Fibroblast of lung (primary cell): ENCODE measurements around the gene LRMDA. TPM values are rescaled to one million over a fixed set of nuclear protein-coding genes. Genes with fewer than 3 reads are reported as not detected.

Experiments used
- DNase-seq, 2 donors: peaks; one replicate each; pipeline versions ENCODE4 v3.0.0 to v3.0.0-alpha.2; 2010; ENCODE audit warnings: low read depth in 2 of 2
- H2AFZ ChIP-seq: 2 replicates; pipeline ENCODE4 v1.5.1; 2012; ENCODE audit warnings: low read length, control low read depth, inconsistent platforms
- H3K27ac ChIP-seq: 2 replicates; pipeline ENCODE4 v1.5.1; 2011; ENCODE audit warnings: low read length, control low read depth; ENCODE audit not compliant: insufficient read depth
- H3K27me3 ChIP-seq: 2 replicates; pipeline ENCODE4 v1.5.1; 2011; ENCODE audit warnings: mild to moderate bottlenecking, low read length; ENCODE audit not compliant: control insufficient read depth, insufficient read depth
- H3K36me3 ChIP-seq: 2 replicates; pipeline ENCODE4 v1.5.1; 2011; ENCODE audit warnings: low read length; ENCODE audit not compliant: control insufficient read depth, insufficient read depth
- H3K4me1 ChIP-seq: 2 replicates; pipeline ENCODE4 v1.5.1; 2011; ENCODE audit warnings: low read length; ENCODE audit not compliant: control insufficient read depth, insufficient read depth; ENCODE audit errors: extremely low read depth
- H3K4me2 ChIP-seq: 2 replicates; pipeline ENCODE4 v1.5.1; 2011; ENCODE audit warnings: low read length, control low read depth; ENCODE audit not compliant: insufficient read depth; ENCODE audit errors: extremely low read depth
- H3K4me3 ChIP-seq, 4 experiments: fragments of 200-600 bp in 1 of 4; sonication (generic) in 1 of 4; replicated peaks in 1 of 4; 2 replicates each; pipeline ENCODE4 v1.5.1; 2011 to 2016; ENCODE audit warnings: low read length in 4 of 4, low read depth in 3 of 4, mild to moderate bottlenecking in 3 of 4, control low read depth in 2 of 4, inconsistent platforms in 1 of 4, mixed read lengths in 1 of 4; ENCODE audit not compliant: insufficient read depth in 1 of 4; ENCODE audit errors: control extremely low read depth in 1 of 4
- H3K79me2 ChIP-seq: 2 replicates; pipeline ENCODE4 v1.5.1; 2012; ENCODE audit warnings: mild to moderate bottlenecking, low read length, inconsistent platforms; ENCODE audit not compliant: control insufficient read depth, insufficient read depth
- H3K9ac ChIP-seq: 2 replicates; pipeline ENCODE4 v1.5.1; 2011; ENCODE audit warnings: mild to moderate bottlenecking, low read length, control low read depth; ENCODE audit not compliant: insufficient read depth
- H3K9me3 ChIP-seq: 2 replicates; pipeline ENCODE4 v1.5.1; 2012; ENCODE audit warnings: low read depth, low read length; ENCODE audit not compliant: control insufficient read depth, insufficient read depth
- H4K20me1 ChIP-seq: 2 replicates; pipeline ENCODE4 v1.5.1; 2011; ENCODE audit warnings: low read length; ENCODE audit not compliant: control insufficient read depth, insufficient read depth; ENCODE audit errors: extremely low read depth
- EZH2 ChIP-seq: IDR thresholded peaks from 2 replicates; pipeline ENCODE4 v1.5.1; 2012; ENCODE audit warnings: low read length, control low read depth, mild to moderate bottlenecking; ENCODE audit errors: missing control alignments
- polyA plus RNA-seq, 2 donors: library from polyadenylated mRNA; depleted of rRNA in 1 of 2; stranded (reverse) in 1 of 2; unstranded in 1 of 2; fragments of >200 nt; gene quantifications; 2 replicates each; pipeline ENCODE4 v1.2.1, GENCODE V29; 2011 to 2012; ENCODE audit warnings: missing spikeins in 1 of 2
- total RNA-seq: library from RNA; depleted of rRNA; stranded (reverse); fragments of >200 nt; gene quantifications from 2 replicates; pipeline ENCODE4 v1.2.1, GENCODE V29; 2014
- TF ChIP-seq, protein P1 (sequence below), 2 donors: IDR thresholded peaks in 1 of 2; conservative IDR thresholded peaks in 1 of 2; 1 replicate in 1 of 2; 2 replicates in 1 of 2; pipeline ENCODE4 v1.5.1; 2011 to 2012; ENCODE audit warnings: low read length in 2 of 2, control low read depth in 1 of 2, inconsistent platforms in 1 of 2, low read depth in 1 of 2, mild to moderate bottlenecking in 1 of 2

Gene LRMDA
- total and polyA plus RNA-seq, 2 donors (not counting 1 experiment from before 2014, with no cell fraction given), result 1.7 to 2.0 TPM

DNA sequence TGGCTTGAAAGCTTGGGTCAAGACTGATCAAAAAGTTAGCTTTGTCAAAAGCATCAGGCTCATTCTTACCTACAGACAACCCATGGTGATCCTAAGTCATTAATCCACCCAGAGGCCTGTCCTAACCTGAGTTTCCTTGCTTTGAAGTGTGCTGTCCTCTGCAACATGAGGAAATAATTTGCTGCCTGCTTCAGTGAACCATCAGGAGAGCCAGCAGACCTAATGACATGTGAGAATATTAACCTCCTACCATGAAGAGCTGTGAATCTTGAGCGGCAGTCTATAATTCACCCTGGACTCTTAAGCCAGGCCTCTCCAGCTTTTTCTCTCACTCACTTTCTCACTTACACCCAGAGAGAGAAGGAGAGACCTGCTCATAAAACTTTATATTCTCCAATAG lies 590.0 kb downstream of the LRMDA start:
- H2AFZ ChIP-seq, result no peak overlapping the region
- H3K4me1 ChIP-seq, result no peaks in the 10 kb centered on the region
- no peak overlapping the region for H3K4me2 ChIP-seq
- no peaks in the 10 kb centered on the region for H3K36me3 ChIP-seq
- TF ChIP-seq, protein P1, sequence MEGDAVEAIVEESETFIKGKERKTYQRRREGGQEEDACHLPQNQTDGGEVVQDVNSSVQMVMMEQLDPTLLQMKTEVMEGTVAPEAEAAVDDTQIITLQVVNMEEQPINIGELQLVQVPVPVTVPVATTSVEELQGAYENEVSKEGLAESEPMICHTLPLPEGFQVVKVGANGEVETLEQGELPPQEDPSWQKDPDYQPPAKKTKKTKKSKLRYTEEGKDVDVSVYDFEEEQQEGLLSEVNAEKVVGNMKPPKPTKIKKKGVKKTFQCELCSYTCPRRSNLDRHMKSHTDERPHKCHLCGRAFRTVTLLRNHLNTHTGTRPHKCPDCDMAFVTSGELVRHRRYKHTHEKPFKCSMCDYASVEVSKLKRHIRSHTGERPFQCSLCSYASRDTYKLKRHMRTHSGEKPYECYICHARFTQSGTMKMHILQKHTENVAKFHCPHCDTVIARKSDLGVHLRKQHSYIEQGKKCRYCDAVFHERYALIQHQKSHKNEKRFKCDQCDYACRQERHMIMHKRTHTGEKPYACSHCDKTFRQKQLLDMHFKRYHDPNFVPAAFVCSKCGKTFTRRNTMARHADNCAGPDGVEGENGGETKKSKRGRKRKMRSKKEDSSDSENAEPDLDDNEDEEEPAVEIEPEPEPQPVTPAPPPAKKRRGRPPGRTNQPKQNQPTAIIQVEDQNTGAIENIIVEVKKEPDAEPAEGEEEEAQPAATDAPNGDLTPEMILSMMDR (conservative IDR thresholded peaks at IDR 0.05 in 1 of 2, IDR thresholded peaks at IDR 0.05 in 1 of 2; ENCODE audit: low read depth in 1 of 2, low read length in 2 of 2), result no peak
- no peak for TF ChIP-seq EZH2
- H3K27me3 ChIP-seq, result no peaks in the 10 kb centered on the region
- no peak overlapping the region for H3K27ac ChIP-seq
- H4K20me1 ChIP-seq, result no peaks in the 10 kb centered on the region
- no peak overlapping the region for H3K4me3 ChIP-seq
- no peaks in the 10 kb centered on the region for H3K79me2 ChIP-seq
- no peaks in the 10 kb centered on the region for H3K9me3 ChIP-seq
- DNase-seq, result no peak
- no peak overlapping the region for H3K9ac ChIP-seq

DNA sequence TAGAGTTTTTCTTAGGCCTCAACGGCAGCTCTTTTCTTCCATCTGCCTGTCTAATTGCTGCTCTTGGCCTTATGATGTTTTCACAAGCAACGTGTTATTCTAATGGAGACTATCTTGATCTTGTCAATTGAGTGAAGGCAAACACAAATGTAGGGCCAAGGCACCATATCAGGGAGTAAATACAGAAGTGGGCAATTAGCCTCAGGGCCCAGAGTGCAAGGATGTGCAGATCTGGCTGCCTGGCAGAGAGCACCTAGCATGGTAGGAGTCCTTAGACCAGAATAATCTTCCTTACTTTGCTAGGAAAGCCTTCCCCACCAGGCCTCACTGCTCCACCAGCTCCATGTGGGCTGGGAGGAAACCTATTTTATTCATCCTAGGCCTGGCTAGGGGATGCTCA lies 590.9 kb downstream of the LRMDA start:
- H3K9ac ChIP-seq, result no peak overlapping the region
- no peak overlapping the region for H3K27ac ChIP-seq
- no peaks in the 10 kb centered on the region for H3K79me2 ChIP-seq
- no peaks in the 10 kb centered on the region for H3K36me3 ChIP-seq
- H2AFZ ChIP-seq, result no peak overlapping the region
- no peak overlapping the region for H3K4me3 ChIP-seq
- H4K20me1 ChIP-seq, result no peaks in the 10 kb centered on the region
- TF ChIP-seq, protein P1 (conservative IDR thresholded peaks at IDR 0.05 in 1 of 2, IDR thresholded peaks at IDR 0.05 in 1 of 2; ENCODE audit: low read depth in 1 of 2, low read length in 2 of 2), result no peak
- no peak for TF ChIP-seq EZH2
- H3K9me3 ChIP-seq, result no peaks in the 10 kb centered on the region
- peaks cover 2% of the 10 kb centered on the region for H3K27me3 ChIP-seq
- DNase-seq, result no peak
- no peaks in the 10 kb centered on the region for H3K4me1 ChIP-seq
- H3K4me2 ChIP-seq, result no peak overlapping the region

DNA sequence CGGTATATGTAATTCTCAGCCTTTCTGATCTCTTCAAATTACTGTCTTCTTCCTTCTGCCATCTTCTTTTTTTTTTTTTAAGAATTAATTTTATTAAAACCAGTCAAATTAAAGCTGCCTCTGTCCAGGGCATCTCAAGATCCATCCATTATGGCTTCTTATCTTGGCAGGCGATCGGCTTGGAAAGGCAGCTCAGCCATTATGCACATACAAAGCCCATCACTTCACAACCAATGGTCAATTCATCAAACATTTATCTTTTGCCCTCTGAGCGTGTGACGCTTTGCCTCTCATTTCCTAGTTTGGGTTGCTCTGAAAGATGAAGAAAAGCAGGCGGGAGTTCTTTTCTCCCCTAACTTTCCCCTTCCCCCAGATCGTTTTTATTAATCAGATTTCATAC lies 591.6 kb downstream of the LRMDA start:
- Histone ChIP-seq H4K20me1 (no peaks in the 10 kb centered on the region), H2AFZ (no peak overlapping the region), H3K4me1 (no peaks in the 10 kb centered on the region), H3K9ac (no peak overlapping the region), H3K4me2 (no peak overlapping the region), H3K9me3 (no peaks in the 10 kb centered on the region), H3K36me3 (no peaks in the 10 kb centered on the region), H3K27ac (no peak overlapping the region), H3K79me2 (no peaks in the 10 kb centered on the region), H3K27me3 (peaks cover 2% of the 10 kb centered on the region), H3K4me3 (no peak overlapping the region)
- no peak for TF ChIP-seq EZH2
- TF ChIP-seq, protein P1 (conservative IDR thresholded peaks at IDR 0.05 in 1 of 2, IDR thresholded peaks at IDR 0.05 in 1 of 2; ENCODE audit: low read depth in 1 of 2, low read length in 2 of 2), result no peak
- no peak for DNase-seq
